NCI-H526 treated with DMSO at 0.1 percent for 48 hours (cell line): ENCODE results near the gene TWIST2.

Source experiments
- DNase-seq: peaks from one replicate; lab custom pipeline; 2025; lab: John Stamatoyannopoulos, UW

The TWIST2 gene

DNA sequence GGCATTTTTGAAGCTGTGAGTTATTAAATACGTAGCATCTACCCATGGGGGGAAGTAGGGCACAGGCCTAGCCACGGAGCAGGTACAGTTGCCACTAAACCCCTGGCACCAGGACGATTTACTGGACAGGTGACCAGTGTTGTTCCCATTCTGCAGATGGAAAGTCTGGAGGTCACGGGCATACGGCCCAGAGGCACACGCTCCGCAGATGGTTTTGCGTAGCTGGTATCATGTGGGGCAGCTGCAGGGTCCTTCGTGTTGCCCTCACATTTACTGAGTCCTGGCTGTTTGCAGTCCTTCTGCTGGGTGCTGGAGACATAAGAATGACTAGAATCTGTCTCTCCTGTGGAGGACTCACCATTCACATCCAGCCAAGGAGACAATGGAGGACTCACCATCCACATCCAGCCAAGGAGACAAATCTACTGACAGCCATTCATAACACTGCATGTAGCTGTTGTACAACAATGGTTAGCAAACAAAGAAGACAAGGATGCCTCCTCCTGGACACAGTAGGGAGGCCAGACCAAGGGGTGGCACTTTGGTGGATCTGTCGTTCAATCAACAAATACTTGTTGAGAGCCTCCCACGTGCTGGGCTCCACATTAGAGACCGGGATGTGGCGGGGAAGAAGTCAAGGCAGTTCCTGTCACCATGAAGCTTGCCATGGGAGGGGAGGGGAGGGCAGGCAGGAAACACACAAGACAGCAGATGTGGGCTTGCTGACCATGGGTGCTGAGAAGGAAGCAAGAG is 24.9 kb downstream of the TWIST2 start:
- no peak for DNase-seq

DNA sequence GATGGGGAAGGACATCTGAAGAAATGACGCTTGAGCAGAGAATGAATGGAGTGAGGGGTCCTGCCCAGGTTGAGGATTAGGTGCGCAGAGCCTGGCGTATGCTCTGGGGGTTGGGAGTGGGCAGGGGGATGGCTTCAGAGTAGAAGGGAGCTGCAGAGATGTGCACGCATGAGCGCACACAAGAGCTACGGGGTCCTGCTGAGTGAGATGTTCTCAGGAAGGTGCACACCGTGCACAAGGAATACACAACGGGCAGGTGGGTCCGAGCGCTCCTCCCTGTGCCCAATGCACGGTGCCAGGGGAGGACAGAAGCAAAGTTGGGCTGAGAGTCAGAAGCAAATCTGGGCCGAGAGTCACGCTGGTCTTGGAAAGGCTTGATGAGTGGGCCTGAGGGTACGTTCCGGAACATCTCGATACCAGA is 25.5 kb downstream of the TWIST2 start:
- DNase-seq: no peak

DNA sequence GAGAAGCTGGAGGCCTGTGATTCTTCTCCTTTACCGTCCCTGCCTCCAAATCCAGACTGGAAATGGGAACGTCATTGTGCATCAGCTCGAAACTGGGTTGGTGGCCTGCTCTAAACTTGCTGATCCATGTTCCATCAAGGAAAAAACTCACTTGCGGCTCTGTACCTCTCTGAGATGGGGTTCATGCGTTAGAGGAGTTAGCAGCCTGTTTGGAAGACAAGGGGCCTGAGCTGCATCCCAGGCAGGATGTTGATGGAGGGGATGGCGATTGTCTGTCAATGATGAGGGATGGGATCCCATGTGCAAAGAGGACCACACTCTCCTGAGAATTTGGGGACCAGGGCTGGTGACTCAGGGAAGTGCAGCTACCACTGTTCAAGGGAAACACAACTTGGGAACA is 26.0 kb downstream of the TWIST2 start:
- no peak for DNase-seq

DNA sequence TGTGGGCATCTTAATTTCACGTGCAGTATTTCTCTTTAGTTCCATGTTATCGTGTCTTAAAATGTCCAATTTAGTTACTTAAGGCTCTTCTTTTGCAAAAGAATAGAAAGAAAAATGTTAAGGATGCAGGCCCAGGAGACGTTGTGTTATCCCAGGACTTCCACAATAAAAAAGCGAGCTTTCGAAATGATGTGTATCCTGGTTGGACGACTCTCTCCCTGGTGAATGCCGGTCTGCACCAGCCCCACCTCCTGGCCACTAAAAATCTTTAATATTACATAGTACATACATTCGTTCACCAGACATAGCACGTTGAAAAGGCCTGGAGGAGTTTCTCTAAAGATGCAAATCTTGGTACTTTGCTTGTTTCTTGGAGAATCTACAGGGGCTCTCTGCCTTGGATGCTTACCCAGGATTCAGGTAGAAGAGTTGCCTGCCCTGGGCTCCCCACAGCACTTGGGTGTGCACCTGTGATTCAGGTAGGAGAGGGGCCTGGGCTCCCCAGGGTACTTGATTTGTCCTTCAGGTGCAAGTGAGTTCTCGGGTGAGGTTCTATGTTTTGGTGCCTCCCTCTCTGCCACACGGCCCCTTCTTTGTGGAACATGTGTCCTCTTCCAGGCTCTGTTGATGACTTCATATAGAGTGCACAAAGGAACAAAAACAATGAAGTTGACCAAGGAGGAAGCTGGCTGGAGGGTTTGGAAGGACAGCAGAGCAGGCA is 26.6 kb downstream of the TWIST2 start:
- DNase-seq: no peak

DNA sequence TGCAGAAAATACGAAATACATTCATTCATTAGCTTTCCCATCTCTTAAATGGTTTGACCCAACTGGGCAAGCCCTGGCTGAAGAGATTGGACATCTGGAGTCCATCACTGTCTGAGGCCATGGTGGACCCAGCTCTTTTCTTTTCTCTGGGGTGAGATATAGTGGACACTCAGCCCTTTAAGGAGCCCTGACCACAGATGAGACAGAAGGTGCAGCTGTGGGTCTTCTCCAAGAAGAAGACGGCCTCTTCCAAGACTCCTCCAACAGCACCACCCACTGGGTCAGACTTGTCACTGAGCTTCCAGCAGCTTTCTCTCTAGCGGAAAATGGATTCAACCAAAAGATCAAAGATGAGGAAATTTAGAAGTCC is 27.2 kb downstream of the TWIST2 start:
- DNase-seq: no peak

DNA sequence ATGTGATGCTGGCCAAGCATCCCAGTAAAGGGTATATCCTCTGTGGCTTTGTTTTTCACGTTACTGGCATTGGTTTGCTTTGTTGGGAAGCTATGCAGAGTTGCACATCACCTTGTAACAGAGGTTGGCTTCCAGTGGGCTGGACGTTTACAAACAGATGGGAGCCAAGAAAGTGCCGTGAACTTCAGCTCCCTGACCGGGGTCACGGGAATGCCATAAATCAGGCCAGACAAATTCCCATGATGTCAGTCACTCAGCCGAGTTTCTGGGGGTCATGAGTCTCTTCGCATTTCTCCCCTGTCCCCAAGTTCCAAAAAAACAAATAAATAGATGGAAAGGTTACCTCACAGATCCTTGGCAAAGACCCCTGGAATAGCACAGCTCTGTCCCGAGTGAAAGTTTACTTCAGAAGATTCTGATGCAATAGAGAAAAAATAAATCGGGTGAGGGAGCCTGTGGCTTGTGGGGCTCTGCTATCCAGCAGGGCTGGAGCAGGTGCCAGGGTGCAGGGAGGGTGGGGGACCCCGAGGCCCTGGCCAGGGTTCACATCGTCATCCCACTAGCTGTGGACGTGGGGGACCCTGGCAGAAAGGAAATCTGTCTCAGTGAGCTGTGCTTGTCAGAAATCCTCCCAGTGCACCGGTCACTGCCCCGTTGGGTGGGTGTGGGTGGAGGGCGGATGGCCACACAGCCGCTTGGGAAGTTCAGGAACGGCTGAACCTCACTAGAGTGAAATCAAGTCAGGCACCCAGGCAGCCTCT is 27.8 kb downstream of the TWIST2 start:
- DNase-seq: no peak

DNA sequence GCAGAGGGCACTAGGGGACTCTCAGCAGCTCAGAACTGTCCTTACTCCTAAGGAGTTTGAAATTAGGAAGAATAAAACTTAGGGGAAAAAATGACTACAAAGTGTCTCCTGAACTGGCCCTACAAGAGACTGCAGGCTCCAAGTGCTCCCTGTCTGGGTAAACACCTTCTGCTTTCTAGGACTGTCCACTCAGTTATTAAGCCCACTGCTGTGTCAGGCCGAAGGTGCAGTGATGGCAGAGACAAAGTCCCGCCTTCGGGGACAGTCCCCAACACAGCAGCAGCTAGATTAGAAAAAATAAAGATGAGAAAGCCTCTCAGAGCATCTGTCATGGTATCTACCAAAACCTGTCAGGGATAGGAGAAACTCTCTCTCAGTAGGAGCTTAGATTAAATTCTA is 28.3 kb downstream of the TWIST2 start:
- no peak for DNase-seq

DNA sequence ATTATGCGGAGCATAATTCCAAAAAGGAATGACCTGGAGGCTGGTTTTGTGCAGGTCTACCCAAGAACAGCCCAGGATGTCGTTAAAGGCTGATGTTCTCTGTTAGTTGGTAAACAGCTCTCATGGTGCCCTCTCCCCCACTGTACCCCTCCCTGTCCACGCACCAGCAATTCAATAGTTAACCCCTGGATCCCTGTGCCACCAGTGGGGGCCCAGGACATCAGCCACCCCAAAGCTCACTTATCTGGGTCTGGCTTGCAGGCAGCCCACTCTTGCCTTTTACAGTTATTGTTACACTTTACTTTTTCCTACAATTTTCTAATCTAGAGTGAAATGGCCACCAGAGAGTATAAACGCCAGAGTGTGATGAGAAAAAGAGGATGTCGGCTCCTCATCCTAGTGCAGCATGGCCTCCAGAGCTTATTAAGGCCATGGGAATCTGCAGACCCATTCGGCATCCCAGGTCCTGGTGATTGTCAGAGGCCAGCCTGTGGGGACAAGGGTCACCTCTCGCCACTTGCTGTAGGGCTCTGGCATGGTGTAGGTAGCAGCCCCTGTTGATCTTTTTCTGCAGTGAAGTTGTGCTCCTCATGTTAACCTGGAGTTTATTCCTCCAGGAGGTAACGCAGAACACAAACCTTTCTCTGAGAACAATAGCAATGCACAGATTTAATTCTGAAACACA is 30.3 kb downstream of the TWIST2 start:
- no peak for DNase-seq

DNA sequence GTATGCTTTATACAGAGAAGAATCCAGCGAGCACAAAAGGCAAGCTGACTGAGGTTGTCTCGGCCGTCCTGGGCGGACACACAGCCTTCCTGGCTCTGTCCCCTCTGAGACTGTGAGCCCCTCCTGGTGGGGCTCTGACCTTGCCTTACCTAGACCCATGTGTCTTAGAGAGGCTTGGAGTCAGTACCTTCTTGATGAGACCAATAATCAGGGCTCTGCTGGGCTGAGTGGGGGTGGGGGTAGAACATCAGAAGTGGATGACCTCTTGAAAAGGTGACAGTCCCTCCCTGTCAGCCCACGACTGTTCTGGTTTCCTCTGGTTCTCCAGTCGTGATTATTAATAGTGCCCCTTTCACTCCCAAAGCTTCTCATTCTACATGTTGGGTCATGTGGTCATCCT is 31.2 kb downstream of the TWIST2 start:
- DNase-seq: no peak

DNA sequence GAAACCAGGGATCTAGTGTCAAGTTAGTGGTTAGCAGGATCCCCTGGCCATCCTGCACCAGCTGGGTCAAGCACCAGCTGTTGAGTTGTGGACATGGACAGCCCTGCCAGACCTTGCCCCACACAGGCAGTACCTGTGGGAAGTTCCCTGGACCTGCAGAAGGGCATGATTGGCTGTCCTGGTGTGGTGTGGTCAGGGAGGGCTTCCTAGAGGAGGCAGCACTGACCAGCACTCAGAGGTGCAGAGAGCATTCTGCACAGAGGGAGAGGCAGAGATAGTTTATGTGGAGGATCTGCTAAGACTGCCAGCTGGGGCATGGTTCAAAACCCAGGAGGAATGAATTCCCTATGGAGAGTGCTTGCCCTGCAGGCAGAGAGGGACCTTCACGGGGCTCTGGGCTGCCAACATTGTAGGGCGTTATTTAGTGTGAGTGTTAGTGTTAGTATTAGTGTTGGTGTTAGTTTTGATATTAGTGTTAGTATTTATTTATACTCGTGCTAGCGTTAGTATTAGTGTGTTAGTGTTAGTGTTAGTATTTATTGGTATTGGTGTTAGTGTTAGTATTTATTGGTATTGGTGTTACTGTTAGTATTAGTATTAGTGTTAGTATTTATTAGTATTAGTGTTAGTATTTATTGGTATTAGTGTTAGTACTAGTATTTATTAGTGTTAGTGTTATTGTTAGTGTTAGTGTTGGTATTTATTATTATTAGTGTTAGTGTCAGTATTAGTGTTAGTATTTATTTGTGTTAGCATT is 31.9 kb downstream of the TWIST2 start:
- DNase-seq: no peak

DNA sequence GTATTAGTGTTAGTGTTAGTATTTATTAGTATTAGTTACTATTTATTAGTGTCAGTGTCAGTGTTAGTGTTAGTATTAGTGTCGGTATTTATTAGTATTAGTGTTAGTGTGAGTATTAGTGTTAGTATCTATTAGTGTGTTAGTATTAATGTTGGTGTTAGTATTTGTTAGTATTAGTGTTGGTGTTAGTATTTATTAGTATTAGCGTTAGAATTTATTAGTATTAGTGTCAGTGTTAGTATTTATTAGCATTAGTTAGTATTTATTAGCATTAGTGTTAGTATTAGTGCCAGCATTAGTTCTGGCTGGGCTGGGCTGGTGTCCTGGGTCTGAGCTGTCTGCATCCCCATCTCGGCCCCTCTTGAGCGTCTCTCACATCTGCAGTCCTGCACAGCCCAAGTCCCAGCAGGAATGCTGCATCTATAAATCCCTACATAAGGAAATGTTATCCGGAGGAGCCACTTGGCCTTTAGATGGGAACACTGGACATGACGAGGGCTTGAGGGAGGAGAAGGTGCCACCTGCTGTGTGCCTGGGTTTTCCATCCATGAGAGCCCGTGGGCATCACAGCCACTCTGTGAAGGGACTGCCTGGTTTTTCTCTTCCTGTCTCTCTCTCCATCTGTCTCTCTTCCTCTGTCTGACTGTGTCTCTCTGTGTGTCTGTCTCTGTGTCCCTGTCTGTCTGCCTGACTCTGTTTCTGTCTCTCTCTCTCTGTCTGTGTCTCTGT is 33.6 kb downstream of the TWIST2 start:
- no peak for DNase-seq

DNA sequence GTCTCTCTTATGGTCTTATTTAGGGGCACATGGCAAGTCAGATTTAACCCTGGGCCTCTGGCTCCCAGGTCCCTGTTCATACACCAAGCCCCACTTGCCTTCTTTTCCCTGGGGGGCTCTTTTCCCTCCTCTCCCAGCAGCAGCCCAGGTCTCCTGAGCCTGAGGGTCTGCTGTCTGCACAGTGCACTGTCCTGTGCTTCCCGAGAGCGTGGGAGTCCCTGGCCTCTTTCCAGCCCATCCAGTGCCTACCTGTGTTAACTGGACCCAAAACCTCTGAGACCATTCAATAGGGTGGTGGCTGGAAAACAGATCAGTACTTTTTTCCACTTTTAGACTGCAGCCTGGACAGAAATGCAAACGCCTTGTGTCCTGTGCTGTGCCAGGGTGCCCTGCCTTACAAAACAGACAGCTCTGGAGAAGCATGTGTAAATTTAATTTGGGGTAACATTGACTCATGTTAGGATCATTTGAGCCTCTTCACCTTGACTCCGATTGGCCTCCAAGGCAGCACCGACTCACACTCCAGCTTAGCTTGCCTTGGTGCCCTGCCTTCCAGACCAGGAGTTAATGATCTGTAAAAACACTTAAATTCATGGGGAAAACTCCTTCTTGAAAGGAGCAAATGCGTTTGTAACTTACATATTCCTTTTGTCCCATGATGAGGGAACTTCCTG is 34.3 kb downstream of the TWIST2 start:
- DNase-seq: no peak

DNA sequence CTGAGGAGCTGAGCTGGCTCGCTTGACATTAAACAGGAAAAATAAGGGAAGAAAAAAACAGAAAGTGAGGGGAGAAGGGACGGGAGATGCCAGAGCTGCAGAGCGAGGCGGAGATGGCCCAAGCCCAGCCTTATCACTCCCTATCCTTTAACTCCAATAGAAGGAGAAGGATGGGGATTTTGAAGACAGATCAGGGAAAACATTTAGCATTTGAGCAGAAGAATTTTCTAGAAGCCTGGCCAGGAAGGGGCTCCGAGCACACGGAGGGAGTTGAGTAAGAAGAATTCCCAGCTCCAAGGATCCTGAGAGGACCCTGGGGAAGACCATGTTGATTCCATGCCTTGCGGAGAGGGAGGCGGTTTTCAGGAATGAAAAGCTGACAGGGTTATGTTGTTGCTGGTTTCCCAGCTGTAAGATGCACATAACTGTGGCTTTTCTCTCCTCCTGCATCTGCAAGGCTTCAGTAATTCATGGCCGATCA is 35.6 kb downstream of the TWIST2 start:
- no peak for DNase-seq

DNA sequence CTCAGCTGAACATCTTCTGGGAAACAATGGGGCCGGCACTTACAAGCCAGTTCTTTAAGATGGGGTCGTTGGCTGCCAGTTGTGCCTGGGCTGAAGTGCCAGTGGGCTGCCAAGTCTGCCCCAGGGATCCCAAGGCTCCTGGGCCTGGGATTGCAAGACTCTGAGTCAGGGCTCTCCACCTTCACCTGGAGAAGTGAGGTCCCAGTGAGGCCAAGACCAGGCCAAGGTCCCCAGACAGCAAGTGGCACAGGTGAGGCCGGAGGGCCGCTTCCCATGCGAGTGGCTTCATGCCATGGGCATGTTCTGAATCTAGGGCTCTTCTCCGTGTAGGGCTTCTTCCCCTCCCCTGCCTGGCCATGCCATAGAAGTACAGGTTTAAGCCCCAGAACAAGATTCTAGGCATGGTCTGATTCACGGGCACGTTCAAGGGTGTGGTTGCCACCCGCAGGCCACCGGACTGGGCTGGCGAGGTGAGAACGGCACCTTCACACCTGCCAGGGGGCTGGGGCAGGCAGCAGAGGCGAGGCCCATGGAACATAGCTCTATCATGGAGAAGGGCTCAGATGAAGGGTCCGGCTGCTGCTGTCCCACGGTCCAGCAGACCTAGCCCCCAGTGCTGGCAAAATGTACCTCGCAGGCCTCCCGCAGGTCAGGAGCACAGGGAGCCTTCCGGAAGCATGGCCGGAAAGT is 36.4 kb downstream of the TWIST2 start:
- no peak for DNase-seq

DNA sequence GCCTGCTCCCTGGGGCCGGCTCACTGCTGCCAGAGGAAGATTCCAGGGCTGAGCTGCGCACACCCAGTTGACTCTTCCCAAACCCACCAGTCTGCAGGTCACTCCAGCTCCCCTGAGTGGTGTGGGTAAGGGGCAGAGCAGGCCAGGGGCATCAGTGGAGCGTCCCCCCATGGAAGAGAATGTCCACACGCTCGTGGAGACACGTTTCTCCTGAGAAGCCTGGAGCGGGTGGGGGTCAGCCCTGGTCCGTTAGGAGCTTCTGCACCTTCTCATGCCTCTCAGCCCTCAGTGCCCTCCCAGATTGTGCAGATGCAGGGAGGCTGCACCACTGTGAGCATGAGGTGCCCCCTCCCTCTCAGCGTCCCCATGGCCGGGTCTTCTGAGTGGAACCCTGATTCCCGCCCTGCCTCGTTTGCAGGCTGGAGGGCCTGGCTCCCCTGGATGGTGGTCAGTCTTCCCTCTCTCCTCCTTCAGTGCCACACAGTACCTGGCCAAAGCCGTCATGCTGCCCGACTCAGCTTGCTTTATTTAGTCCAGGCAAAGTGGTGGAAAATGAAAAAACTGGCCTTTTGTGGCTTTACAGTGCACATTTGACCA is 37.0 kb downstream of the TWIST2 start:
- DNase-seq: no peak

DNA sequence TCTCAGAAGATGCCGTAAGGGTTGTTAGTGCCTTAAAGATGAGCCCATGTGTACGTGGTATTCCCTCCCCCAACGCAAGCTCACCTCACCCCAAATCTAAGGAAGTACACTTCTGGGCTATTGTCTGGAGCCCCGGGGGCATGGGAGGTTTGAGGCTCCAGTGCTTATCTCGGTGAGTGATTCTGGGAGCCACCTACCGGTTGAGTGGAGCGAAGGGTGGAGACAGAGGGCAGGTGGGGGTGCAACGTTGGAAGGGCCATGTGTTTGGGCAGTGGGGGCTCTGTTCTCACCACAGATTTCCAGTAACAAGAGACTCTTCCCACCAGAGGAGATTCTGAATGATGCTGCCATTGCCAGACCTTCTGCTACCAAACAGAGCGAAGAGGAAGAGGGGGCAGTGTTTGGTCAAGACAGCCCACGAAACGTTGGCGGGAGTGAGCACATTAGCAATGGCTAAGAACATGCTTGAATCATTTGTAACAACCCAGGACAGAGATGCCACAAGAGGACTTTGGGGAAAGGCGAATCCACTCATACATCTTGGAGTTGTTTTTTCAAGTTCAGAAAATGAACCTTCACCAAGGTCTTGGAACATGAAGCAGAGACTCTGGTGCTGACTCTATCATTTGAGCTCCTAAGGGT is 38.7 kb downstream of the TWIST2 start:
- no peak for DNase-seq

DNA sequence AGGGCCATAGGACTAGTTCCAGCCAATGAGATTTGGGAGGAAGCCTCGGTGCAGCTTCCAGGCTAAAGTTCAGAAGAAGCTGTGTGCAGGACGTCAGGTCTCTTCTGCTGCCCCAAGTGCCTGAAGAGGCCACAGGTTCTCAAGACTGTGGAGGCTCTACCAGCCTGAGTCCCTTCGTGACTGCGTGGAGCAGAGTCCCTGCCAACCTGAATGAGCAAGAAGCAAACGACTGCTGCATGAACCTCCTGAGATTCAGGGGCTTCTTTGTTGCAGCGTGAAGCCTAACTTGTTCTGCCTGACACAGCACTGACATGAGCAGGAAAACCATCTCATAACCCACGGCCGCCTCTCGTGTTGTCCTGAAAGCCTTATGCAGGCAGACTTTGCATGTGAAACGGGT is 39.7 kb downstream of the TWIST2 start:
- no peak for DNase-seq

DNA sequence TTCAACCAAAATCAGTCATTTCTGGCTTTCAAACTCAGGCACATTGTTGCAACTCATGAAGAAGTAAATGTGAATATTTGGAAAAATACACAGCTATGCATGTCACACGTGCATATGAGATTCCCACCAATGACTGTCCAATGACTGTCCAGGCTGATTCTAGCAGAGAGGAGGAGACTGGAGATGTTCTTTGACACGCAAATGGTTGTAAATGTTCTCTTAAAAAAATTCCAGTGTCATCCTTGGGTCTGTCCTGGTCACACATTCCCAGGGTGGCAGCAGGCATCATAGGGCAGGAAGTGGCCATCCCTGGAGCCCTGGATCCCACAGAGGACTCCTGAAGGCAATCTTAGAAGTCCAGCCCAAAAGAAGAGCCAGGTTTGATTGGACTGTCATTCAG is 40.9 kb downstream of the TWIST2 start:
- no peak for DNase-seq

DNA sequence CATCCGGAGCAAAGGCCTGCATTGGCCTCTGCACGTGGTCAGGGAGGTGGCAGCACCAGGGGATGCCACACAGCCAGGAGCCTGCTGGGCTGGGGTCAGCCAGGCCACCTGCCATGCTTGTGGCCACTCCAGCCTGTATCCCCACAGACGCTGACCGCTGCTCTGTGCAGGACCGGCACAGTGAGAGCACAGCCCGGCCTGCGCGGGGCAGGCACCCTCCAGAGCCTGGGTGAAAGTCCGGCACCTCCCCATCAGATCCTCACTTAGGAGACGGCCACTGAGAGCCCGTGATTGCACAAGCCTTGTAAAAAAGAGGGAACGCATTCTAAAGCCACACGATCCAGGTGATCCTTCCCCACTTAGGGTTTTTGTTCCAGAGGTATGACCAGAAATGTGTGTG is 42.2 kb downstream of the TWIST2 start:
- no peak for DNase-seq
